Muscle layer of colon (tissue), 2 donors: ENCODE results near the gene SRGAP1.

Source experiments
- H3K27ac ChIP-seq: one replicate; pipeline ENCODE4 v1.7.0; 2013; ENCODE audit warnings: low read depth, mild to moderate bottlenecking, low read length, moderate library complexity
- H3K27me3 ChIP-seq, 2 donors: one replicate each; pipeline ENCODE4 v1.7.0; 2013; ENCODE audit warnings: low read length in 2 of 2, mild to moderate bottlenecking in 2 of 2; ENCODE audit not compliant: insufficient read depth in 2 of 2, control insufficient read depth in 1 of 2
- H3K36me3 ChIP-seq: one replicate; pipeline ENCODE4 v1.7.0; 2013; ENCODE audit warnings: mild to moderate bottlenecking, low read length; ENCODE audit not compliant: insufficient read depth
- H3K4me1 ChIP-seq: one replicate; pipeline ENCODE4 v1.7.0; 2013; ENCODE audit warnings: mild to moderate bottlenecking, low read length; ENCODE audit not compliant: insufficient read depth
- H3K4me3 ChIP-seq, 2 donors: one replicate each; pipeline ENCODE4 v1.7.0; 2013; ENCODE audit warnings: low read length in 2 of 2, low read depth in 1 of 2, mild to moderate bottlenecking in 1 of 2, moderate library complexity in 1 of 2
- H3K9ac ChIP-seq: one replicate; pipeline ENCODE4 v1.7.0; 2013; ENCODE audit warnings: low read length
- H3K9me3 ChIP-seq: one replicate; pipeline ENCODE4 v1.7.0; 2013; ENCODE audit warnings: mild to moderate bottlenecking, low read length
- donor health status: abdominal sarcoma.
- donor health status: Adenocarcinoma of cecum.

SRGAP1 gene

DNA sequence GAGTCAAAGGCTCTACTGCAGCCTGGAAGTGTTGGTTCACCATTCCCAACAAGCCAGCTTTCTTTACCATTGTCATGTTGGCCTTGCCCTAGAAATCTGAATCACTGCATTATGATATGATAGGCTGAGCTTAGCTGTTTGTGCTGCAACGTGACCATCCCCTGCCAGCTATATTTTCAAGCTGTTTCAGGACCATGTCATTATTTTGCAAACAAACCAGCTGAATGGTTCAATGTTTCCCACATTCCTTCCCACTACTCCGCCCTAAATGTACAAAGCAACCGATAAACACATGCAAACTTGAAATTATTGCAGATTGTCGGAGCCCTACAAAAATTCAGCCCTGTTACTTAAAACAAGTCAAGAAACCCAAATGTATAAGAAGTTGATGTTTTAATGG lies 241.5 kb downstream of the SRGAP1 start:
- Histone ChIP-seq H3K27me3 (no peaks in the 10 kb centered on the region), H3K4me1 (peaks cover 44% of the 10 kb centered on the region), H3K27ac (no peak overlapping the region), H3K9ac (no peak overlapping the region), H3K9me3 (no peaks in the 10 kb centered on the region), H3K36me3 (no peaks in the 10 kb centered on the region), H3K4me3 (no peak overlapping the region)

DNA sequence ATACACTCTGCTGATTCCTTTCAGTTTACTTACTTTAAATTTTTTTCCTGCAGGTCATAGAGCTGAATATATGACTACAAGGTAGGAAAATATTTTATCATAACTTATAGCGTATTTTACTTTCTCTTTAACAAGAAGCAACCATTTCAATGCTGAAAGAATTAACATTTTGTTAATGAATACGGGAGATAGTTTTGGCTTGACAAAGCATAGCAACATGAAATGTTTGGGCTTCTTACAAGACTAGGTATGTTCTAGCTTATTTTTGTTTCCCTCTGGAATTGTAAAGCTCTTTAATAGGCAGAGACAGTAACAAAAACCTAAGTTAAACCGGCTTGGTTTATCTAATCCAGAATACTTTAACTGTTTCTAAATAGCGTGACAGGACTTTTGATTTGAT lies 242.4 kb downstream of the SRGAP1 start:
- Histone ChIP-seq H3K27ac (no peak overlapping the region), H3K4me3 (no peak overlapping the region)

GRCh38 chr12:64087761-64088160 lies 243.3 kb downstream of the SRGAP1 start:
- peaks cover 30% of the 10 kb centered on the region for H3K4me1 ChIP-seq
- H3K27me3 ChIP-seq = no peaks in the 10 kb centered on the region
- H3K4me3 ChIP-seq = peak overlapping the region in 1 of 2 donors; percentile 9
- no peak overlapping the region for H3K27ac ChIP-seq
- H3K9ac ChIP-seq = no peak overlapping the region
- no peaks in the 10 kb centered on the region for H3K9me3 ChIP-seq
- H3K36me3 ChIP-seq = no peaks in the 10 kb centered on the region

More for the DNA sequence above, 242.4 kb downstream of the SRGAP1 start:
- Histone ChIP-seq H3K9me3 (no peaks in the 10 kb centered on the region), H3K27me3 (no peaks in the 10 kb centered on the region), H3K36me3 (no peaks in the 10 kb centered on the region), H3K4me1 (peaks cover 38% of the 10 kb centered on the region), H3K9ac (peak overlapping the region; percentile 30)

DNA sequence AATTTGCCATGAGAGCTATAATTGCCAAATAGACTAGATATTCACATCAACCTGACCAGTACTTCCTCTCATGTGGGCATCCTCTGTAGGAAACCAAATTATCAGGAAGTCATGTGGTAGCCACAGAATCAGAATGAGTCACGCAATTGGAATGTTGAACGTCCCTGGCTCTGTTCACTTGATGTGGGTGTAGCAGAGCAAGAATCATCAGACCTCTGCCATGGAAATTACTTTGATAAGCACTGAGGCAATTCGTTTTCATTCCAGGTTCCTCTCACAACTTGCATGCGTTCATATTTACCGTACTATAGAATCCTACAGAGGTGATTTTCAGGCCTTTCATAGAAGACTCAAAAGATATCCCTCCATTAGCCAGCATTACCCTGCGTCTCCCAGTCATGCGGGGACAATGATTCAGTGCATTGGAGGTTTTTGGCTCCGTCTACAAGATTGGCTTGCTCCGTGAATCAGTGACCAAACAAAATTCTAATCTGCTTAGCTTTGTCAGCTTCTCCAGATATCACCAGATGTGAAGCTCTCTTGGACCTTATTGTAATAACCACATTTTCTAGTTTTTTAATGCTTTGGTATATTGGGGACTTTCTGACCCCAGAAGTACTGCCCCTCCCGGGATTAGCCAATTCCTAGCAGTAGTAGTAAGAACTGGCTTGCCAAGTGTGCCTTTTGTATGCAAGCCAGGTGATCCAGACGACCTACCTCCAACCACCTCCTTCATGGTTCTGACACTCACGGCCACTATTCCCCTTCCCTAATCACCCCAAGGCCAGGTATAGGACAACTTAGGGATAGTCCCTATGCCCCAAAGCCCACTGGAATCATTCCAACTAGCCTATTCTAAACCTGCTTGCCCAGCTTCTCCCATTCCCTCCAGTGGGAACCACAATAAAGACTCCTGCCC lies 244.2 kb downstream of the SRGAP1 start:
- no peaks in the 10 kb centered on the region for H3K27me3 ChIP-seq

GRCh38 chr12:64090047-64090446 lies 245.5 kb downstream of the SRGAP1 start:
- H3K4me1 ChIP-seq = peaks cover 17% of the 10 kb centered on the region
- H3K4me3 ChIP-seq = no peak overlapping the region
- H3K27ac ChIP-seq = no peak overlapping the region
- H3K27me3 ChIP-seq = no peaks in the 10 kb centered on the region
- H3K9ac ChIP-seq = no peak overlapping the region
- H3K36me3 ChIP-seq = no peaks in the 10 kb centered on the region
- H3K9me3 ChIP-seq = no peaks in the 10 kb centered on the region

More for the DNA sequence above, 244.2 kb downstream of the SRGAP1 start:
- Histone ChIP-seq H3K9ac (no peak overlapping the region), H3K9me3 (no peaks in the 10 kb centered on the region), H3K4me3 (peak overlapping the region in 1 of 2 donors; percentile 9), H3K36me3 (no peaks in the 10 kb centered on the region), H3K4me1 (peaks cover 22% of the 10 kb centered on the region), H3K27ac (peak overlapping the region; percentile 49)

DNA sequence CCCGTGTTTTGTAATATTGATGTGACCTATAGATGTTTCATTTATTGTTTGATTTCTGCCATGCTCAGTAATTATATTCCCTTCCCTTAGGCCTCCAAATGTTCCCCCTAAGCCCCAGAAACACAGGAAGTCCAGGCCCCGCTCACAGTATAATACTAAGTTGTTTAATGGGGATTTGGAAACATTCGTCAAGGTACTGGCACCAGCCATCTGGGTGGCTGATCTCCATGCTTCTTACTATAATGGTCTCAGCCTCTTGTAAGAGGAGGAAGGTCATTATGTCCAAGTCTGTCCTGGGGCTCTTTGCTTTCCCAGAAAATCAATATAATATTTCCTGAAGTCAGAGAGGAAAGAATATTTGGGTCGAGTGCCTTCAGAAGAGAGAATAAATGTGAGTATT lies 246.7 kb downstream of the SRGAP1 start:
- Histone ChIP-seq H3K27ac (no peak overlapping the region), H3K4me1 (peaks cover 17% of the 10 kb centered on the region)

GRCh38 chr12:64092507-64093196 lies 248.2 kb downstream of the SRGAP1 start:
- H3K9me3 ChIP-seq = no peaks in the 10 kb centered on the region
- H3K36me3 ChIP-seq = no peaks in the 10 kb centered on the region
- H3K4me1 ChIP-seq = peaks cover 17% of the 10 kb centered on the region
- H3K9ac ChIP-seq = no peak overlapping the region
- H3K27me3 ChIP-seq = no peaks in the 10 kb centered on the region
- no peak overlapping the region for H3K27ac ChIP-seq
- H3K4me3 ChIP-seq = no peak overlapping the region

More for the DNA sequence above, 246.7 kb downstream of the SRGAP1 start:
- Histone ChIP-seq H3K9ac (no peak overlapping the region), H3K27me3 (no peaks in the 10 kb centered on the region), H3K9me3 (no peaks in the 10 kb centered on the region), H3K36me3 (no peaks in the 10 kb centered on the region), H3K4me3 (no peak overlapping the region)

- H3K9me3 ChIP-seq = no peaks in the 10 kb centered on the region
- no peak overlapping the region for H3K27ac ChIP-seq
- H3K27me3 ChIP-seq = no peaks in the 10 kb centered on the region
- H3K4me3 ChIP-seq = no peak overlapping the region
- H3K36me3 ChIP-seq = no peaks in the 10 kb centered on the region
- no peak overlapping the region for H3K9ac ChIP-seq
- peaks cover 10% of the 10 kb centered on the region for H3K4me1 ChIP-seq
These were observed 249.2 kb downstream of the SRGAP1 start for GRCh38 chr12:64093689-64094088.

DNA sequence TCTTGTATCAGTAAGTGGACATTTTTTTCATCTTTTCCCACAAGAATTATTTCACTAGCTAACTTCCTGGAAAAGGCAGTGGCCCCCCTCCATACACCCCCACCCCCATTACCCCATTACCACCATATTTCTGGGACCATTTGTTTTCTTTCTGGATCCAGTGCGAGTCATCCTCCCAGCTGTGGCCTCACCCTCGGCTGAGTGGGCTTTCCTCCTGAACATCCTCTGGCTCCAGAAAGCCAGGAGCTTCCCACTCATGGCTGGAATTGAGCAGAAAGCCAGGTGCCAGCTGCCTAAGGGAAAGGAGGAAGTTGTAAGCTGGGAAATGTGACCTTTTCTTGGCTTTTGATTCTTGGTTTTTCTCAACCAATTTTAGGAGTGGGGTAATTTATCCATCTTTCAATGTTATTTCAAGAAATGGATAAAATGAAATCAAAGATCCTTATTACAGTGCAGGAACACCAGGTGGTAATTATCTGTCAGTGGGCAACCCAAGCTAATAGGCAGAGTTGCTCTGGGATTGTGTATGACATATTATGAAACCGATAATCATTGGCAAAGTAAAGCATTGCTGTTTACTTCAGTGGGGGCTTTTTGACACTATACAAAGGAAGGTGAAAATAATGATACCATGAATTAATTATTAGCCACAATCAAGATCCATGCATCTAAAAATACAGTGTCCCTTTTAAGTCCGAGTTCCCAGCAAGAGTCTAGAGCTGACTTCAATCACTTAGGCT lies 253.0 kb downstream of the SRGAP1 start:
- Histone ChIP-seq H3K4me1 (peaks cover 16% of the 10 kb centered on the region), H3K9ac (no peak overlapping the region), H3K36me3 (no peaks in the 10 kb centered on the region), H3K27ac (no peak overlapping the region), H3K9me3 (no peaks in the 10 kb centered on the region), H3K4me3 (no peak overlapping the region), H3K27me3 (no peaks in the 10 kb centered on the region)

DNA sequence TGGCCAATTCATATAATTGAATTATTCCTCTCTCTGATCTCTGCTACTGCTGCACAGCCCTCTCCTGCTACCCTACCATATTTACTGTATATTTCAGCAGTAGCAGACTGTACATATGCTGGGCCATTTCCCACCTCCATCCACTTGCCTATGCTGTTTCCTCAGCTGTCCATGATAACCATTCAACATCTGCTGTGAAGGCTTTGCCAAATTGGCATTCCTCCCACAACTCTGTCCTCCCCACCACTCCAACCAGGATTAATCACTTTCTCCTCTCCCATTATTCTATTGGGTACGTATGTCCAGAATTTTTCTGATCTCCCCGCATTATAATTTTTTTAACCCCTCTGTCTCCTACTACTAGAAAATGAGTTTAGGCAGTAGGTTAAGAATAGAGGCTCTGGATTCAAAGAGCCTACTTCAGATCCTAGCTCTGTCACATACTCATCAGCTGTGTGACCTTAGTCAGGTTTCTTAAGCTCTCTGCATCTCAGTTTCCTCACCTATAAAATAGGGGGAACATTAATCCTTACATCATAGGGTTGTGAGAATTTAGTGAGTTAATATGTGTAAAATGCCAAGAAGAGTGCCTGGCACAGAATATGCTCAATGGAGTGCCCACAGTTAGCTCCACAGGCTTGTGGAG lies 254.3 kb downstream of the SRGAP1 start:
- no peaks in the 10 kb centered on the region for H3K9me3 ChIP-seq
- H3K27me3 ChIP-seq = no peaks in the 10 kb centered on the region
- no peak overlapping the region for H3K9ac ChIP-seq
- no peak overlapping the region for H3K4me3 ChIP-seq
- H3K27ac ChIP-seq = no peak overlapping the region
- H3K4me1 ChIP-seq = peaks cover 20% of the 10 kb centered on the region
- H3K36me3 ChIP-seq = no peaks in the 10 kb centered on the region

- Histone ChIP-seq H3K27ac (no peak overlapping the region), H3K9me3 (no peaks in the 10 kb centered on the region), H3K9ac (no peak overlapping the region), H3K36me3 (no peaks in the 10 kb centered on the region), H3K27me3 (no peaks in the 10 kb centered on the region), H3K4me3 (no peak overlapping the region), H3K4me1 (peaks cover 26% of the 10 kb centered on the region)
These were observed 254.9 kb downstream of the SRGAP1 start for GRCh38 chr12:64099397-64099796.
